Heart left ventricle (tissue), 13 donors: Measurements from ENCODE around the gene FAM98C.

Experiments used
- CTCF ChIP-seq, 12 donors: fragments of 200-600 bp; sonication (generic) in 4 of 12; IDR thresholded peaks; one replicate each; pipeline versions ENCODE4 v1.5.0 to v1.8.0; 2018 to 2022; ENCODE audit warnings: antibody characterized with exemption in 12 of 12, mild to moderate bottlenecking in 5 of 12
- POLR2A ChIP-seq, 2 donors: fragments of 450-650 bp; IDR thresholded peaks; one replicate each; pipeline ENCODE4 v1.6.1; 2017; ENCODE audit warnings: antibody characterized with exemption in 2 of 2, mild to moderate bottlenecking in 2 of 2, moderate library complexity in 2 of 2
- donor health status: ischemic (EF 13 %, LVEDD 7.1; RV severe dilation, severe dysfunction).
- donor health status: DM: no; HTN: yes; CAD: no.
- donor health status: DM: no; HTN: no; CAD: no.
- donor health status: ischemic (EF 25% LVEDD 6.9; RV normal size, moderate dysfunction).
- donor health status: ischemic (EF 25% LVEDD 5.7; RV mildly dilated, moderate dysfunction).
- donor health status: ischemic (EF 35%, LVEDD 5.7; RV mildly dilated, moderate dysfunction).
- donor health status: nonischemic (EF 11% LVEDD 7.7; RV severe dilation, severe dysfunction).
- donor health status: DM: yes; HTN: yes; CAD: no.
- donor health status: PGD.
- donor health status: ischemic (EF 29% LVEDD 5.4; RV normal size, mild dysfunction).
- donor health status: nonischemic (EF 23%, LVEDD 6.1; RV moderate dilation, normal function).

- TF ChIP-seq CTCF (IDR thresholded peaks at IDR 0.05) = no peak
- no peak for TF ChIP-seq POLR2A (IDR thresholded peaks at IDR 0.05)
These were observed 15.8 kb upstream of the FAM98C start for GRCh38 chr19:38386971-38387549.
